HepG2 (cell line): ENCODE results near the gene GLB1L.

Experiments used
- CHD2 ChIP-seq: IDR thresholded peaks from 2 replicates; pipeline ENCODE4 v1.6.1; 2011; ENCODE audit warnings: low read depth, low read length, improper control_type of control experiment
- ZNF282 ChIP-seq: fragments of 450-650 bp; IDR thresholded peaks from 2 replicates; pipeline ENCODE4 v1.6.1; 2018; ENCODE audit not compliant: partially characterized antibody
- TF ChIP-seq, protein P1 (sequence below): sonication (generic); formaldehyde crosslinking; conservative IDR thresholded peaks from 2 replicates; pipeline ENCODE4 v1.4.0; 2020; ENCODE audit warnings: missing genetic modification reagents
- TF ChIP-seq, protein P2 (sequence below): IDR thresholded peaks from 2 replicates; pipeline ENCODE4 v1.6.1; 2016; ENCODE audit warnings: low read depth, missing genetic modification reagents, missing compliant biosample characterization

DNA sequence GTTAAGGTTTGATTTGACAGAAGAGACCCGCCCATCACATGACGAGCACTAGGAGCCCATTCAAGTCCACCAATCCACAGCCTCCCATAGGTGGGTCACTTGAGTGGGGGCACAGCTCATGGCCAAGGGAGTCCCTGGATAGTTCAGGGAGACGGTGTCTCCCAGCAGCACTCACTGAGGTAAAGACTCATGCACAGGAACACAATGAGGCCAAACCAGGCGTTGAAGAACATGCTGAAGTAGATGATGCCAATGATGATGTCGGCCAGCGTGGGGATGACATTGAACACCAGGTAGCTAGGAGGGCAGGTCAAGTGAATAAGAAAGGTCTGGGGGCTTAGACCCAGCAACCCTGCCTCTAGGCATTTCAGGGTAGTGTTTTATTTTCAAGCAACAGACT is 30.5 kb downstream of the GLB1L start:
- no peak for TF ChIP-seq ZNF282
- TF ChIP-seq, protein P1, sequence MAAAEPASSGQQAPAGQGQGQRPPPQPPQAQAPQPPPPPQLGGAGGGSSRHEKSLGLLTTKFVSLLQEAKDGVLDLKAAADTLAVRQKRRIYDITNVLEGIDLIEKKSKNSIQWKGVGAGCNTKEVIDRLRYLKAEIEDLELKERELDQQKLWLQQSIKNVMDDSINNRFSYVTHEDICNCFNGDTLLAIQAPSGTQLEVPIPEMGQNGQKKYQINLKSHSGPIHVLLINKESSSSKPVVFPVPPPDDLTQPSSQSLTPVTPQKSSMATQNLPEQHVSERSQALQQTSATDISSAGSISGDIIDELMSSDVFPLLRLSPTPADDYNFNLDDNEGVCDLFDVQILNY: no peak
- TF ChIP-seq, protein P2, sequence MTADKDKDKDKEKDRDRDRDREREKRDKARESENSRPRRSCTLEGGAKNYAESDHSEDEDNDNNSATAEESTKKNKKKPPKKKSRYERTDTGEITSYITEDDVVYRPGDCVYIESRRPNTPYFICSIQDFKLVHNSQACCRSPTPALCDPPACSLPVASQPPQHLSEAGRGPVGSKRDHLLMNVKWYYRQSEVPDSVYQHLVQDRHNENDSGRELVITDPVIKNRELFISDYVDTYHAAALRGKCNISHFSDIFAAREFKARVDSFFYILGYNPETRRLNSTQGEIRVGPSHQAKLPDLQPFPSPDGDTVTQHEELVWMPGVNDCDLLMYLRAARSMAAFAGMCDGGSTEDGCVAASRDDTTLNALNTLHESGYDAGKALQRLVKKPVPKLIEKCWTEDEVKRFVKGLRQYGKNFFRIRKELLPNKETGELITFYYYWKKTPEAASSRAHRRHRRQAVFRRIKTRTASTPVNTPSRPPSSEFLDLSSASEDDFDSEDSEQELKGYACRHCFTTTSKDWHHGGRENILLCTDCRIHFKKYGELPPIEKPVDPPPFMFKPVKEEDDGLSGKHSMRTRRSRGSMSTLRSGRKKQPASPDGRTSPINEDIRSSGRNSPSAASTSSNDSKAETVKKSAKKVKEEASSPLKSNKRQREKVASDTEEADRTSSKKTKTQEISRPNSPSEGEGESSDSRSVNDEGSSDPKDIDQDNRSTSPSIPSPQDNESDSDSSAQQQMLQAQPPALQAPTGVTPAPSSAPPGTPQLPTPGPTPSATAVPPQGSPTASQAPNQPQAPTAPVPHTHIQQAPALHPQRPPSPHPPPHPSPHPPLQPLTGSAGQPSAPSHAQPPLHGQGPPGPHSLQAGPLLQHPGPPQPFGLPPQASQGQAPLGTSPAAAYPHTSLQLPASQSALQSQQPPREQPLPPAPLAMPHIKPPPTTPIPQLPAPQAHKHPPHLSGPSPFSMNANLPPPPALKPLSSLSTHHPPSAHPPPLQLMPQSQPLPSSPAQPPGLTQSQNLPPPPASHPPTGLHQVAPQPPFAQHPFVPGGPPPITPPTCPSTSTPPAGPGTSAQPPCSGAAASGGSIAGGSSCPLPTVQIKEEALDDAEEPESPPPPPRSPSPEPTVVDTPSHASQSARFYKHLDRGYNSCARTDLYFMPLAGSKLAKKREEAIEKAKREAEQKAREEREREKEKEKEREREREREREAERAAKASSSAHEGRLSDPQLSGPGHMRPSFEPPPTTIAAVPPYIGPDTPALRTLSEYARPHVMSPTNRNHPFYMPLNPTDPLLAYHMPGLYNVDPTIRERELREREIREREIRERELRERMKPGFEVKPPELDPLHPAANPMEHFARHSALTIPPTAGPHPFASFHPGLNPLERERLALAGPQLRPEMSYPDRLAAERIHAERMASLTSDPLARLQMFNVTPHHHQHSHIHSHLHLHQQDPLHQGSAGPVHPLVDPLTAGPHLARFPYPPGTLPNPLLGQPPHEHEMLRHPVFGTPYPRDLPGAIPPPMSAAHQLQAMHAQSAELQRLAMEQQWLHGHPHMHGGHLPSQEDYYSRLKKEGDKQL (CRISPR knock-in tag): no peak
- TF ChIP-seq CHD2: no peak
